Head of caudate nucleus (tissue), 42 donors: ENCODE data around the gene TTBK2.
"Not testable (repeated sequence)": the region's sequence is repeated elsewhere in the genome, so short reads cannot be mapped to it uniquely, and the experiment has no call there.

Experiments used
- DNase-seq, 42 donors: peaks; one replicate each; pipeline versions ENCODE4 v3.0.0 to v3.0.0-alpha.2; 2020 to 2021; ENCODE audit warnings: mixed read lengths in 7 of 42
- intact Hi-C: fragments of 100-400 bp; cut with DNase I; formaldehyde crosslinking; loops from one replicate; pipeline ENCODE4 v1.15.0; 2022

TTBK2 gene

DNA sequence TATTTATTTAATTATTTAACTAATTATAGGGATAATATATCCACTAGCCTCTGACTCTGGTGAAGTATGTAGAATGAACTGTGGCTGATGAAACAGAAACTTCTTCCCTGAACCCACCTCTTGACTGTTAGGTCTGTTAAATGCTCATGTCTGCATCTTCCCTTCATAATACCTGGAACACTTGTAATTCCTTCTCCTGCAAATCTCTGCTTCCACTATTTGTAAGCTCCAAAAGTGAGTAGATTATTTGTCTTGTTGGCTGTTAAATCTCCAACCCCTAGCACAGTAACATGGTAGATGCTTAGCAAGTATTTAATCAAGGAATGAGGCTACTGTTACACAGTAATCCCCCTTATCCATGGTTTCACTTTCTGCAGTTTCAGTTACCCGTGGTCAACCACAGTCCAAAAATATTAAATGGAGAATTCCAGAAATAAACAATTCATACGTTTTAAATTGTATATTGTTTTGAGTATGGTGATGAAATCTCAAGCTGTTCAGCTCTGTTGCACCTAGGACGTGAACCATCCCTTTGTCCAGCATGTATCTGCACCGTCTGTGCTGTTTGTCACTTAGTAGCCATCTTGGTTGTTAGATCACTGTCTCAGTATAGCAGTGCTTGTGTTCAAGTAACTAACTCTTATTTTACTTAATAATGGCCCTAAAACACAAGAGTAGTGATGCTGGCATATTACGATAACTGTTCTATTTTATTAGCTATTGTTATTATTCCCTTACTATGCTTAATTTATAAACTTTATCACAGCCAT, 5.7 kb downstream of the TTBK2 start:
- intact Hi-C loops, result no loop called here
- DNase-seq, result no peak

DNA sequence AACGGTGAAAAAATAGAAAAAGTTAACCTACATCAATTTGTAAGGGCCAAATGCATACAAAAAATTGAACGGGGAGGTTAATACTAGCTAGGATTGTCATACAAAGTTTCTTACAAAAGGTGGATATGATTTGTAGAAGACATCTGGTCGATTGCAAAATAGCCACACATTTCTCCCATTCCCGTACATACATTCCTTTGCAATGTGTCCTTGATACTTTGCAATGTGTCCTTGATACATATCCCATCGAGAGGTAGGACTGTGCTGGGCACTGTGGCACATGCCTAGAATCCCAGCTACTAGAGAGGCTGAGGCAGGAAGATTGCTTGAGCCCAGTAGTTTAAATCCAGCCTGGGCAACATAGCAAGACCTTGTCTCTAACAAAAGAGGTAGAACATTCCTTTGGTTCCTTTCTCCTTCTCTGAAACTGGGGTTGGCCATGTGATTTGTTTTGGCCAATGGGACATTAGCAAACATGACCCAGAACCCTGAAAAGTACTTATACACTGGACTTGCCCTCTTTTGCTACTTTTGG, 9.5 kb downstream of the TTBK2 start:
- DNase-seq, result no peak
- intact Hi-C loops, result no loop called here

DNA sequence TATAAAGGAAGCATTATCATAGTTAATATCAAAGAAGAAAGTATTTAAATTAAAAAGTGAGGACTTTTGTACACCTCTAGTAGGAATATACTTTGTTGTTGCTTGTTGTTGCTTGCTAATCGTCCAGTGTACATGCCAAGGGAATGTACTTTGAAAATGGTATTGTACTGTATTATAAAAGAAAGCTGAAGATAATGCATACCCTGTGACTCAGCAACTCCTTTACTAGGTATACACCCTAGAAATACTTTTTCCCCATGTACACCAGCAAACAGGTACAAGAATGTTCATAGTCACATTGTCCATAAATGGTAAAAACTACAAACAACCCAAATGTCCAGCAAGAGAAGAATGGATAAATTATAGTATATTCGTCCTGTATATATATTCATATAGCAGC, 12.0 kb downstream of the TTBK2 start:
- intact Hi-C loops, result no loop called here
- DNase-seq, result no peak

DNA sequence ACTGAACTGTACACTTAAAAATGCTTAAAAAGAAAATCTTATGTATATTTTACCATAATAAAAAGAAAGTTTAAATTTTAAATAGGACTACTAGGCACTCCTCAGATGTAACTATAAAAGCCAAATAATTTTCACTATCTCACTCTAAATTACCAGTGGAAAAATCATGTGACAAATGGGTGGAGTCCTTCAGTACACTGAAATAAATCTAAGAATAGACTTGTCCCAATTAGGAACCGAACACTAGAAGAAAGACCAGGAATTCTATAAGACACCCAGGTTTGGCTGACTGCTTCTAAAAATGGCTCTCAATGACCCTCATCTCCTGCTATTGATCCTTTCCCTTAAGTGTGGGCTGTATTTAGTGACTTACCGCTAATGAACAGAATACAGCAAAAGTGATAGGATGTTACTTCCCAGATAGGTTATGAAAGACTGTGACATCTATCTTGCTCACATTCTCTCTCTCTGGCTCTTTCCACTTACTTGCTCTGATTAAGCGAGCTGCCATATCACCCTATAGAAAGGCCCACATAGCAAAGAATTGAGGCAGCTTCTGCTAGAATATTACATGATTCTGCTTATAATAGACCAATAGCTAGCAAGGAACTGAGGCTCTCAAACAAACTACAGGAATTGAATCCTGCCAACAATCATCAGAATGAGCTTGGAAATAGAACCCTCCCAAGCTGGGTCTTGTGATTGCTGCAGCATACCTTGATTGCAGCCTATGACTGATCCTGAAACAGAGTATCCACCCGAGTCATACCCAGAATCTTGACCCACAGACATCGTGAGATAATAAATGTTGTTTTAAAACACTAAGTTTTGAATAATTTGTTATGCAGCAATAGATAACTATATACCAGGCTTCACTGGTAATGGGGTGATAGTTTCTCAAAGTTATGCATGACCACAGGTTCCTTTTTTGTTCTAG, 16.9 kb downstream of the TTBK2 start:
- intact Hi-C loops, result no loop called here
- no peak for DNase-seq

DNA sequence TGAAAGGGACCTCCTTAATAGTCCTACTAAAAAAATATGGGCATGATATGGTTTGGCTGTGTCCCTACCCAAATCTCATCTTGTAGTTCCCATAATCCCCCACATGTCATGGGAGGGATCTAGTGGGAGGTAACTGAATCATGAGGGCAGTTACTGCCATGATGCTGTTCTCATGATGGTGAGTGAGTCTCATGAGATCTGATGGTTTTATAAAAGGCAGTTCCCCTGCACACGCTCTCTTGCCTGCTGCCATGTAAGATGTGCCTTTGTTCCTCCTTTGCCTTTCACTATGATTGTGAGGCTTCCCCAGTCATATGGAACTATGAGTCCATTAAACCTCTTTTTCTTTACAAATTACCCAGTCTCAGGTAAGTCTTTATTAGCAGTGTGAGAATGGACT, 26.7 kb downstream of the TTBK2 start:
- intact Hi-C loops, DNase-seq: not testable (repeated sequence)

DNA sequence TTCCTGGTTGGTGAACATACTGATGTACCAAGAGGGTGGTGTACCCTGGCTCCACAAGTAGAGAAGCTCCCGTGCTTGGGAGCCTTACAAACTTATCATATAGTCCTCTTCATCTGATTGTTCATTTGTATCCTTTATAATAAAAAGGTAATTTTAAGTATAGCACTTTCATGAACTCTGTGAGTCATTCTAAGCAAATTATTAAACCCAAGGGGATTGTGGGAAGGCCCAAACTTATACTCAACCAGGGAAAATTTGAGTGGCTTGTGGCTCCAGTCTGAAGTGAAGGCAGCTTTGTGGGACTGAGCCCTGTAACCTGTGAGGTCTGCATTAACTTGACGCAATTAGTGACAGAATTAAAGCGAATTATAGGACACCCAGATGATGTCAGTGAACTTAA, 29.0 kb downstream of the TTBK2 start:
- DNase-seq, result no peak
- intact Hi-C loops, result no loop called here

DNA sequence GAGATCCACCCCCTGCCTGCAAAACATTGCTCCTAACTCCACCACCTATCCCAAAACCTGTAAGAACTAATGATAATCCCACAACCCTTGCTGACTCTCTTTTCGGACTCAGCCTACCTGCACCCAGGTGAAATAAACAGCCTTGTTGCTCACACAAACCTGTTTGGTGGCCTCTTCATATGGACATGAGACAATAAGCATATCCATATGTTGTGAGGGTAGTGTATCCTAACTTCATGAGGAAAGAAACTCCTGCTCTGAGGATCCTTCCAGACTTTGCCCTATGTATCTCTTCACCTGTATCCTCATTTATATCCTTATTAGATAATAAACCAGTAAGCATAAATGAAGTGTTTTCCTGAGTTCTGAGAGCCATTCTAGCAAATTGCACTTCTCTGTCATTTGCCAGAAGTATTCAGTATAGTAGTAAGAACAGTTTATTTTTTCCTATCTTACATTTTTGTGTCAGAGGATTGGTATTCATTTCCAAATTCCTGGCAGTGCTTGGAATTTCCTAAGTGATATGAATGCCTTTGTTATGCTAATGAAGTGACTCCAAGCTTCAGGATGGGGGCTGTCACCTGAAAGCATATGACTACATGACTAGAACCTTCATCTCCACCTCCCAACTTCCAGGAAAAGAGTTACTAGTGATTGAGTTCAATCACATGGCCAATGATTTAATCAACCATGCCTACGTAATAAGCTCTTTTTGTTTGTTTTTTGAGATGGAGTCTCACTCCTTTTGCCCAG, 30.2 kb downstream of the TTBK2 start:
- peak in 18 of 42 donors; percentile 9 to 64 (median 24) for DNase-seq
- intact Hi-C loops, result no loop called here

DNA sequence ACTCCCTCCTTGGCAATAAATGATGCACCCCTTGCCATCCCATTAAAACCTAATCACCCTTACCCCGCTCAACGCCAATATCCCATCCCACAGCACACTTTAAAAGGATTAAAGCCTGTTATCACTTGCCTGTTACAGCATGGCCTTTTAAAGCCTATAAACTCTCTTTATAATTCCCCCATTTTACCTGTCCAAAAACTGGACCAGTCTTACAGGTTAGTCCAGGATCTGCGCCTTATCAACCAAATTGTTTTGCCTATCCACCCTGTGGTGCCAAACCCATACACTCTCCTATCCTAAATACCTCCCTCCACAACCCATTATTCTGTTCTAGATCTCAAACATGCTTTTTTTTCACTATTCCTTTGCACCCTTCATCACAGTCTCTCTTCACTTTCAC, 33.2 kb downstream of the TTBK2 start:
- intact Hi-C loops, DNase-seq: not testable (repeated sequence)

DNA sequence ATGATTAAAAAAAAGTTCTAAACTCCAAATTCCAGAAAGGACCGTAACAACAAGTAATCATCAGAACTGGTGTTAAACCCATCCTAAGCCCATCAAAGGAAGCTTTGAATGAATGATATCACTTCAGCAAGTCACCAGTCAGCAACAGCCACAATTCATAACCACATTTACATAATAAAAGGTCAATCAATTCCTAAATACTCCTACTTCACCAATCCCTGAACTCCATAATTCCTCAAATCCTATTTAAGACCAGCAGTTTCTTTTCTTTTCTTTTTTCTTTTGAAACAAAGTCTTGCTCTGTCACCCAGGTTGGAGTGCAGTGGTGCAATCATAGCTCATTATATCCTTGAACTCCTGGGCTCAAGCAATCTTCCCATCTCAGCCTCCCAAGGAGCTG, 40.5 kb downstream of the TTBK2 start:
- intact Hi-C loops, result no loop called here
- DNase-seq, result no peak

DNA sequence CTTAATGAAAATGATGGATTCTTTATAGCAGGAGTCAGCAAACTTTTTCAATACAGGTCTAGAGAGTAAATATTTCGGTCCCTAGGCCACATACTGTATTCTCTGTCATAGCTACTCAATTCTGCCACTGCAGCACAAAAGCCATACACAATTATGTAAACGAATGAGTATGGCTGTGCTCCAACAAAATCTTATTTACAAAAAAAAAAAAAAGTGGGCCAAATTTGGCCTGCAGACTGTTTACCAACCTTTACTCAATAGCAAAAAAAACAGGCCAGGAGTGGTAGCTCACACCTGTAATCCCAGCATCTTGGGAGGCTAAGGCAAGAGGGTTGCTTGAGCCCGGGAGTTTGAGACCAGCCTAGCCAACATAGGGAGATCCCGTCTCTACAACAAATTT, 41.1 kb downstream of the TTBK2 start:
- intact Hi-C loops, result no loop called here
- DNase-seq, result no peak

DNA sequence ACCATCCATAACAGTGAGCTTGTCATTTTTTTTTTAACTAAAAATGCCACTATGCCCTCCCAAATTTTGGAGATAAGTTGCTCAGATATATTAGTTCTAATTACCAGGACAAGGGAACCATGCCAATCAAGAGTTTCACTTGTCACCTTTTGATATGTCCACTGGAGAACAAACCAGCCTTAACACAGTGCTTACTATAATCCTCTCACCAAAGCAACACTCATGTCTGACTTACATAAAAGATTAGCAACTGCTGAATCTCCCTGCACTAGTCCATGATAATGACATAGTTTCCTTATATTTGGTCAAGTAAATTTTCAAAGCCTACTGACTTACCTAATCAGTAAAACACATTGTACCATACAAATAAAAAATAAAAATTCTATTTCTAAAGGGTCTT, 44.4 kb downstream of the TTBK2 start:
- DNase-seq, result no peak
- intact Hi-C loops, result no loop called here

DNA sequence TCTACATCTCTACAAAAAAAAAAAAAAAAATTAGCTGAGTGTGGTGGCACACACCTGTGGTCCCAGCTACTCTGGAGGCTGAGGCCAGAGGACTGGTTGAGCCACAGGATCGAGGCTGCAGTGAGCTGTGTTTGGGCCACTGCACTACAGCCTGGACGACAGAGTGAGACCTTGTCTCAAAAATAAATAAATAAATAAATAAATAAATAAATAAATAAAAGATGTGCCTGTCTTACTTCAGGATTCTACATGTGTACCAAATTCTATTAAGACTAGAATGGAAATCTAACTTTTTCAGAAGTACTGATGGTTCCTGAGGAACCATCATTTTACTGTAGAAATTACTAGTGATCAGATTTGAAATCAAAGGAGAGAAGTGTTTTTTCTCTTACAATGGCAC, 51.9 kb downstream of the TTBK2 start:
- no peak for DNase-seq
- intact Hi-C loops, result no loop called here

DNA sequence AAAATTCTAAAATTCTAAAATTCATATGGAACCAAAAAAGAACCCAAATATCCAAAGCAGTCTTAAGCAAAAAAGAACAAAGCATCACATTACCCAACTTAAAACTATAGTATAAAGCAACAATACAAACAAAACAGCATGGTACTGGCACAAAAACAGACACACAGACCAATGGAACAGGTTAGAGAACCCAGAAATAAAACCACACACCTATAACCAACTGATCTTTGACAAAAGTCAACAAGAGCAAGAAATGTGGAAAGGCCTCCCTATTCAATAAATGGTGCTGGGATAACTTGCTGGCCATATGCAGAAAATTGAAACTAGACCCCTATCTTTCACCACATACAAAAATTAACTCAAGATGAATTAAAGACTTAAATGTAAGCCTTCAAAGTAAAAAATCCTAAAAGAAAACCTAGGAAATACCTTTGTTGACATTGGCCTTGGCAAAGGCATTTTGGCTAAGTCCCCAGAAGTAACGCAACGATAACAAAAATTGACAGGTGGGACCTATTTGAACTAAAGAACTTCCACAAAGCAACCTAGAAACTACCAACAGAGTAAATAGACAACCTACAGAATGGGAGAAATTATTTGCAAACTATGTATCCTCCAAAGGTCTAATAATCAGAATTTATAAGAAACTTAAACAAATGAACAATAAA, 56.9 kb downstream of the TTBK2 start:
- intact Hi-C loops, result no loop called here
- no peak for DNase-seq

DNA sequence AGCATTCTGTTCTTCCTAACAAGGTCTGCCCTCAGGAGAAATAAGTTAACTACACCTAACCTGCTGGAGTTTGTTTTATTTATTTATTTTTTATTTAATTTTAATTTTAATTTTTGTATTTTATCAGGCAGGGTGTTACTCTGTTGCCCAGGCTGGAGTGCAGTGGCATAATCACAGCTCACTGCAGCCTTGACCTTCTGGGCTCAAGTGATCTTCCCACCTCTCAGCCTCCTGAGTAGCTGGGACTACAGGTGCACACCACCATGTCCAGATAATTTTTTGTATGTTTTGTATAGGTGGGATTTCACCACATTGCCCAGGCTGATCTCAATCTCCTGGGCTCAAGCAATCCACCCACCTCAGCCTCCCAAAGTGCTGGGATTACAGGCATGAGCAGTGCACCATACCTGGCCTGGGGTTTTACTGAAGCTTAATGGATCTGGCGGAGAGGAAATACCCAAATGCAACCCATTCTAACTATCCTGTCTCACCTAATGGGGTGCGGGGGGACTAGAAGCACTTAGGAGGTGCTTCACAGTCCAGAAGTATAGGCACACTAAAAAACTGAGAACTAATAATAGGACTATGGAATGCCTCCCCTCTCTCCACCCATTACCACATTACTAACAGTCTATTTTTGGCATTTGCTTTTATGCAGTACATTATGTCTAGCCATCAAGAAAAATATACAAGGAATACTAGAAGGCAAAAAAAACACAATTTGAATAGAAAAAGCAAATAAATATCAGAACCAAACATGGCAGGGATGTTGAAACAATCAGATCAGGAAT, 61.4 kb downstream of the TTBK2 start:
- intact Hi-C loops, result no loop called here

DNA sequence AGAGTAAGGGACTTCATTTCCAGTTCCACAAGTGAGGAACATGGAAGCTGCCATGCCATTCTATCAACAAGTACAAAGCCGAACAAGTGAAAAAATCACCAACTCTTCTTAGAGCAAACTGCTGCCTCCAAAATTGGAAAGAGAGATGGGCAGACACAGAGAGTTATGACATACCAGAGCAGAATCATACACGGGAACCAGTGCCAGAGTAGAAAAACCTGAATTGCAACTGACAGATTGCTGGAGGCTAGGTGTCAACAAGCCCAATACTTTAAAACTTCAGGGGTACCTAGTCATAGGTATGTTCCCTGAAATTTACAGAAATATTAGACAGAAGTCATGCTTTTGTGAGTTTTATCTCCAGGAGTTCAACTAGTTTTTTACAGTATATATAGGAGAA, 62.0 kb downstream of the TTBK2 start:
- intact Hi-C loops, result no loop called here
- no peak for DNase-seq

More for the DNA sequence above, 61.4 kb downstream of the TTBK2 start:
- DNase-seq, result no peak

DNA sequence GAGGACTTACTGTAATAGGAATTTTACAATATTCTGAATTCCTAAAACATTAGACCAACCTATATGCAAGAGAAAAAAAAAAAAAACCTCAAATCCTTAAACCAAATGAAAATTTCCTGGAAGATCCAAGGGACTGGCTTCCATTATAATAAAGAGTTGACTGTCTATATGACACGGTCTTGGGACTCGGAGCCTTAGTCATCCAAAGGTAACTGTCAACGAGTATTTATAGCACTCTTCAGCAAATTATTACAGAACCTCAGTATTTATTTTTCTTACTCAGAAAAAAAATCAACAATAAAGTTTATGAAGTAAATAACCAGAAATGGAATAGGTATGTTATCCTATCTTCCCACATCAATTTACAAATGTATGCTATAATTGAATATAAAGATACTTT, 66.0 kb downstream of the TTBK2 start:
- intact Hi-C loops, result no loop called here
- DNase-seq, result no peak

DNA sequence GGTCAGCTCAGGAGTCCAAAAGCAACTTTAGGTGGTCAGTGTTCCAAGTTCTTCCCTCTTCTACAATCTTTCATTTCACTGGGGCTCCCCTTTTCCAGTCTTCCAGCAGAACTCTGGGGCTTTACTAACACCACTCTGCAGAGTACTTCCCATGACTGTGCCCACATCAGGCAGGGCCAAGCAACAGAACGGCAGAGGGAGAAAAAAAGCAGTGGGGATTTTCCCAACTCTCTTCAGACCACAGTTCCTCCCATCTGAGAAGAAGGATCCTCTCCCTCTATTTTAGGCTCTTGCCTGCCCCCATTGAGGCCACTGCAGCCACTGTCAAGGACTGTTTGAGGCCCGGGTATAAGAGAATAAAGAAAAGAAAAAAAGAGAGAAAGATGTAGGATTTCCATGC, 70.7 kb downstream of the TTBK2 start:
- intact Hi-C loops, result no loop called here
- DNase-seq, result no peak

DNA sequence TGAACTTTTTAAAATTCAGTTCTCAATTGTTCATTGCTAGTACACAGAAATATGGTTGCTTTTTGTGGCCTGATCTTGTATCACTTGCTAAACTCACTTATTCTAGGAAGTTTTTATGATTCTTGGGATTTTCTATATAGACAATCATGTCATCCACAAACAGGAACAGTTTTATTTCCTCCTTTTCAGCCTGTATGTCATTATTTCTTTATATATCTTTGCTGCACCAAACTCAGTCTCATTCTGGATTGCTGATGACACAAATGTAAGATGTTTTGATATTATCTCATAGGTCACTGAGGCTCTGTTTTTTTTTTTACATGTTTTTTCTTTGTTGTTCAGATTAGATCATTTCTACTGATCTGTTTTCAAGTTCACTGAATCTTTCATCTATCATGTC, 71.7 kb downstream of the TTBK2 start:
- no peak for DNase-seq
- intact Hi-C loops, result no loop called here
